IMR-90 (cell line): ENCODE data around the gene PCDHB8. TPM values are rescaled to one million over a fixed set of nuclear protein-coding genes. Genes with fewer than 3 reads are reported as not detected.
"Not testable (repeated sequence)": the region's sequence is repeated elsewhere in the genome, so short reads cannot be mapped to it uniquely, and the experiment has no call there.

Experiments used
- ATAC-seq: fragments of 200-7000 bp; cut with Tn5 transposase; 2 replicates; pipeline ENCODE4 v1.9.1; 2020; ENCODE audit warnings: low read depth, mild to moderate bottlenecking, moderate library complexity
- BruUV-seq: library from RNA; stranded (reverse); fragments of 400-500 nt; replicated peaks from 2 replicates; lab custom pipeline; 2021; lab: Mats Ljungman, UMichigan
- CTCF ChIA-PET: fragments of 300-600 bp; formaldehyde crosslinking; extraction: SDS; loops from one replicate; lab custom pipeline; 2021; ENCODE audit warnings: antibody characterized with exemption; lab: Yijun Ruan, JAX
- POLR2A ChIA-PET: fragments of 300-600 bp; sonication (Branson Sonifier 250); formaldehyde crosslinking; loops from one replicate; lab custom pipeline; 2022; ENCODE audit warnings: antibody characterized with exemption; ENCODE audit not compliant: unreplicated experiment; lab: Charles Lee
- DNase-seq: peaks from one replicate; pipeline ENCODE4 v3.0.0; 2013
- H2AFZ ChIP-seq: replicated peaks from 2 replicates; pipeline ENCODE3; 2013; ENCODE audit warnings: low read length, mild to moderate bottlenecking; ENCODE audit not compliant: poor library complexity
- H2AK5ac ChIP-seq: 2 replicates; pipeline ENCODE4 v1.6.1; 2013; ENCODE audit warnings: low read depth, low read length, inconsistent platforms
- H2AK9ac ChIP-seq: replicated peaks from 2 replicates; pipeline ENCODE3; 2013; ENCODE audit warnings: mild to moderate bottlenecking, low read depth, low read length, moderate library complexity; ENCODE audit not compliant: poor library complexity
- H2BK120ac ChIP-seq: 2 replicates; pipeline ENCODE4 v1.6.1; 2013; ENCODE audit warnings: low read depth, low read length, inconsistent platforms
- H2BK15ac ChIP-seq: 3 replicates; pipeline ENCODE4 v1.6.1; 2013; ENCODE audit warnings: low read depth, low read length, inconsistent platforms
- H2BK20ac ChIP-seq: 2 replicates; pipeline ENCODE4 v1.6.1; 2013; ENCODE audit warnings: low read depth, mild to moderate bottlenecking, inconsistent platforms, low read length, moderate library complexity
- H2BK5ac ChIP-seq: 2 replicates; pipeline ENCODE4 v1.6.1; 2013; ENCODE audit warnings: mild to moderate bottlenecking, low read depth, low read length, inconsistent platforms; ENCODE audit not compliant: poor library complexity, severe bottlenecking
- H3K14ac ChIP-seq: replicated peaks from 2 replicates; pipeline ENCODE4 v1.6.1; 2013; ENCODE audit warnings: low read depth, low read length, inconsistent platforms
- H3K18ac ChIP-seq: 2 replicates; pipeline ENCODE4 v1.6.1; 2013; ENCODE audit warnings: low read depth, low read length, control low read depth
- H3K23ac ChIP-seq: 2 replicates; pipeline ENCODE4 v1.6.1; 2013; ENCODE audit warnings: low read depth, low read length, inconsistent platforms
- H3K27ac ChIP-seq: 2 replicates; pipeline ENCODE4 v1.5.1; 2013; ENCODE audit warnings: mild to moderate bottlenecking, control low read depth, low read length; ENCODE audit not compliant: insufficient read depth
- H3K27me3 ChIP-seq: 2 replicates; pipeline ENCODE4 v1.6.1; 2013; ENCODE audit warnings: low read length; ENCODE audit not compliant: control insufficient read depth, insufficient read depth
- H3K36me3 ChIP-seq: 2 replicates; pipeline ENCODE4 v1.6.1; 2013; ENCODE audit warnings: low read length, mixed read lengths; ENCODE audit not compliant: control insufficient read depth, insufficient read depth
- H3K4ac ChIP-seq: 2 replicates; pipeline ENCODE4 v1.6.1; 2013; ENCODE audit warnings: low read depth, low read length, inconsistent platforms
- H3K4me1 ChIP-seq: 2 replicates; pipeline ENCODE4 v1.6.1; 2013; ENCODE audit warnings: low read length, mixed read lengths; ENCODE audit not compliant: control insufficient read depth, insufficient read depth
- H3K4me2 ChIP-seq: 2 replicates; pipeline ENCODE4 v1.6.1; 2013; ENCODE audit warnings: low read depth, mild to moderate bottlenecking, control low read depth, low read length, moderate library complexity
- H3K4me3 ChIP-seq: 2 replicates; pipeline ENCODE4 v1.5.1; 2013; ENCODE audit warnings: low read depth, mild to moderate bottlenecking, control low read depth, low read length, moderate library complexity; ENCODE audit not compliant: insufficient read depth
- H3K56ac ChIP-seq: 2 replicates; pipeline ENCODE4 v1.6.1; 2013; ENCODE audit warnings: low read length, inconsistent platforms; ENCODE audit not compliant: insufficient read depth; ENCODE audit errors: extremely low read depth
- H3K79me1 ChIP-seq, 2 experiments: 2 replicates each; pipeline ENCODE4 v1.6.1; 2013; ENCODE audit warnings: low read length in 2 of 2, inconsistent platforms in 1 of 2, low read depth in 1 of 2
- H3K9ac ChIP-seq: 2 replicates; pipeline ENCODE4 v1.6.1; 2013; ENCODE audit warnings: low read depth, low read length, control low read depth
- H3K9me1 ChIP-seq: 2 replicates; pipeline ENCODE4 v1.6.1; 2013; ENCODE audit warnings: low read length, inconsistent platforms; ENCODE audit not compliant: insufficient read depth
- H3K9me3 ChIP-seq: 2 replicates; pipeline ENCODE4 v1.6.1; 2013; ENCODE audit warnings: low read length; ENCODE audit not compliant: control insufficient read depth, insufficient read depth
- H4K20me1 ChIP-seq: 2 replicates; pipeline ENCODE4 v1.6.1; 2013; ENCODE audit warnings: low read length, inconsistent platforms; ENCODE audit not compliant: insufficient read depth
- H4K5ac ChIP-seq: 2 replicates; pipeline ENCODE4 v1.6.1; 2013; ENCODE audit warnings: mild to moderate bottlenecking, low read depth, low read length, control low read depth
- H4K8ac ChIP-seq, 2 experiments: 2 replicates each; pipeline ENCODE4 v1.6.1; 2013; ENCODE audit warnings: low read depth in 2 of 2, low read length in 2 of 2, control low read depth in 1 of 2, inconsistent platforms in 1 of 2
- H4K91ac ChIP-seq: 2 replicates; pipeline ENCODE4 v1.6.1; 2013; ENCODE audit warnings: low read depth, low read length, inconsistent platforms; ENCODE audit not compliant: insufficient read depth
- WGBS, 2 experiments: methylation state at CpG; one replicate each; pipeline versions ENCODE4 v1.1.5 to v1.1.7; 2013; ENCODE audit warnings: missing lambda C conversion rate in 2 of 2; ENCODE audit not compliant: insufficient read length in 1 of 2; ENCODE audit errors: extremely low coverage in 2 of 2; 5-methylcytosine and 5-hydroxymethylcytosine counted together
- dilution Hi-C: fragments of 300-500 bp; cut with HindIII; formaldehyde crosslinking; loops from one replicate; pipeline ENCODE4 v1.14.3; 2018; ENCODE audit warnings: low sequenced_read_pairs; ENCODE audit not compliant: unreplicated experiment
- in situ Hi-C: fragments of 300-500 bp; cut with MboI; formaldehyde crosslinking; loops from 3 replicates; pipeline ENCODE4 v1.14.3; 2019; ENCODE audit warnings: low sequenced_read_pairs, inconsistent platforms, mixed read lengths
- intact Hi-C: fragments of 100-400 bp; cut with micrococcal nuclease; formaldehyde crosslinking; loops from 2 replicates; pipeline ENCODE4 v1.10.0; 2022
- polyA plus RNA-seq, 3 experiments: library from polyadenylated mRNA; depleted of rRNA; stranded (reverse); fragments of >200 nt; gene quantifications; 2 replicates each; pipeline ENCODE4 v1.2.3, GENCODE V29; 2012; ENCODE audit warnings: low replicate concordance in 1 of 3
- total RNA-seq: library from RNA; depleted of rRNA; stranded (reverse); fragments of >200 nt; gene quantifications from 2 replicates; pipeline ENCODE4 v1.2.3, GENCODE V29; 2012

The PCDHB8 gene
- total and polyA plus RNA-seq, 2 of the 4 experiments (the other 2 are of a cell fraction): 0.07 to 0.18 TPM

DNA sequence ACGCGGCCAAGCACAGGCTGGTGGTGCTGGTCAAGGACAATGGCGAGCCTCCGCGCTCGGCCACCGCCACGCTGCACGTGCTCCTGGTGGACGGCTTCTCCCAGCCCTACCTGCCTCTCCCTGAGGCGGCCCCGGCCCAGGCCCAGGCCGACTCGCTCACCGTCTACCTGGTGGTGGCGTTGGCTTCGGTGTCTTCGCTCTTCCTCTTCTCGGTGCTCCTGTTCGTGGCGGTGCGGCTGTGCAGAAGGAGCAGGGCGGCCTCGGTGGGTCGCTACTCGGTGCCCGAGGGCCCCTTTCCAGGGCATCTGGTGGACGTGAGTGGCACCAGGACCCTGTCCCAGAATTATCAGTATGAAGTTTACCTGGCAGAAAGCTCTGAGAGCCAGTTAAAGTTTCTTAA lies 19.7 kb upstream of the PCDHB8 start:
- H3K4me2 ChIP-seq, H3K27ac ChIP-seq, H3K9me1 ChIP-seq, H3K27me3 ChIP-seq, H3K79me1 ChIP-seq, H4K5ac ChIP-seq, BruUV-seq, H3K9me3 ChIP-seq, DNase-seq, H2BK120ac ChIP-seq, dilution Hi-C loops, H2BK20ac ChIP-seq, H3K56ac ChIP-seq, H3K14ac ChIP-seq, H3K9ac ChIP-seq, POLR2A ChIA-PET, H3K18ac ChIP-seq, in situ Hi-C loops, H3K4me1 ChIP-seq, H4K91ac ChIP-seq, H4K20me1 ChIP-seq, H3K23ac ChIP-seq, H3K36me3 ChIP-seq, ATAC-seq, H3K4ac ChIP-seq, CTCF ChIA-PET, H4K8ac ChIP-seq, H3K4me3 ChIP-seq, intact Hi-C loops, H2AK9ac ChIP-seq, H2BK15ac ChIP-seq, H2AFZ ChIP-seq, H2BK5ac ChIP-seq, H2AK5ac ChIP-seq: not testable (repeated sequence)
- 28% methylated on average over 5 of the region's 28 CpGs; no CpG with 5 or more reads in 1 of the 2 experiments for WGBS, 2 experiments
